Measurements from ENCODE around the gene TM4SF5.

Gene TM4SF5

GRCh38 chr17:4808378-4808767, 36.7 kb downstream of the TM4SF5 start:
- Histone ChIP-seq H2AFZ (ENCODE audit: low read length) (no peak overlapping the region), H3K4me2 (ENCODE audit: low read depth, low read length, poor library complexity, severe bottlenecking) (no peak overlapping the region), H3K36me3 (ENCODE audit: insufficient read depth, low read length) (no peaks in the 10 kb centered on the region), H3K9me2 (replicated peaks; ENCODE audit: low read depth, low read length) (no peaks in the 10 kb centered on the region), H4K20me1 (ENCODE audit: insufficient read depth, low read length, poor library complexity, severe bottlenecking) (no peaks in the 10 kb centered on the region), H3F3A (ENCODE audit: low read depth) (no peaks in the 10 kb centered on the region), H3K79me2 (ENCODE audit: insufficient read depth, low read length) (no peaks in the 10 kb centered on the region), H3K4me1 (ENCODE audit: insufficient read depth, low read length, poor library complexity, severe bottlenecking) (peaks cover 4% of the 10 kb centered on the region), H3K9me3 (ENCODE audit: insufficient read depth, low read depth, low read length) (no peaks in the 10 kb centered on the region), H3K4me3 (ENCODE audit: low read length, poor library complexity, severe bottlenecking) (no peak overlapping the region), H3K9ac (ENCODE audit: low read depth, low read length, poor library complexity, severe bottlenecking) (no peak overlapping the region), H3K27me3 (ENCODE audit: insufficient read depth, low read length, poor library complexity, severe bottlenecking) (peaks cover 17% of the 10 kb centered on the region)
- TF ChIP-seq EZH2phosphoT487 (IDR thresholded peaks at IDR 0.05; ENCODE audit: borderline replicate concordance) (no peak), CTCF (conservative IDR thresholded peaks at IDR 0.05; ENCODE audit: low read length) (no peak)

- Histone ChIP-seq H3K27me3 (ENCODE audit: insufficient read depth, low read length, poor library complexity, severe bottlenecking) (peaks cover 17% of the 10 kb centered on the region), H2AFZ (ENCODE audit: low read length) (no peak overlapping the region), H3K4me1 (ENCODE audit: insufficient read depth, low read length, poor library complexity, severe bottlenecking) (peaks cover 4% of the 10 kb centered on the region), H3K4me3 (ENCODE audit: low read length, poor library complexity, severe bottlenecking) (no peak overlapping the region), H3K9me3 (ENCODE audit: insufficient read depth, low read depth, low read length) (no peaks in the 10 kb centered on the region), H3K9me2 (replicated peaks; ENCODE audit: low read depth, low read length) (no peaks in the 10 kb centered on the region), H4K20me1 (ENCODE audit: insufficient read depth, low read length, poor library complexity, severe bottlenecking) (no peaks in the 10 kb centered on the region), H3K4me2 (ENCODE audit: low read depth, low read length, poor library complexity, severe bottlenecking) (no peak overlapping the region), H3K79me2 (ENCODE audit: insufficient read depth, low read length) (no peaks in the 10 kb centered on the region), H3F3A (ENCODE audit: low read depth) (no peaks in the 10 kb centered on the region), H3K9ac (ENCODE audit: low read depth, low read length, poor library complexity, severe bottlenecking) (no peak overlapping the region), H3K36me3 (ENCODE audit: insufficient read depth, low read length) (no peaks in the 10 kb centered on the region)
- TF ChIP-seq CTCF (conservative IDR thresholded peaks at IDR 0.05; ENCODE audit: low read length) (no peak), EZH2phosphoT487 (IDR thresholded peaks at IDR 0.05; ENCODE audit: borderline replicate concordance) (no peak)
Measured at GRCh38 chr17:4810696-4811290, 39.1 kb downstream of the TM4SF5 start.

GRCh38 chr17:4811471-4811870, 39.8 kb downstream of the TM4SF5 start:
- Histone ChIP-seq H3K9me2 (replicated peaks; ENCODE audit: low read depth, low read length) (no peaks in the 10 kb centered on the region), H3K4me3 (ENCODE audit: low read length, poor library complexity, severe bottlenecking) (no peak overlapping the region), H2AFZ (ENCODE audit: low read length) (no peak overlapping the region), H3K27me3 (ENCODE audit: insufficient read depth, low read length, poor library complexity, severe bottlenecking) (peaks cover 11% of the 10 kb centered on the region), H3K4me1 (ENCODE audit: insufficient read depth, low read length, poor library complexity, severe bottlenecking) (peaks cover 4% of the 10 kb centered on the region), H3F3A (ENCODE audit: low read depth) (no peaks in the 10 kb centered on the region), H3K9me3 (ENCODE audit: insufficient read depth, low read depth, low read length) (no peaks in the 10 kb centered on the region), H4K20me1 (ENCODE audit: insufficient read depth, low read length, poor library complexity, severe bottlenecking) (no peaks in the 10 kb centered on the region), H3K36me3 (ENCODE audit: insufficient read depth, low read length) (no peaks in the 10 kb centered on the region), H3K79me2 (ENCODE audit: insufficient read depth, low read length) (no peaks in the 10 kb centered on the region), H3K9ac (ENCODE audit: low read depth, low read length, poor library complexity, severe bottlenecking) (no peak overlapping the region), H3K4me2 (ENCODE audit: low read depth, low read length, poor library complexity, severe bottlenecking) (no peak overlapping the region)
- TF ChIP-seq CTCF (conservative IDR thresholded peaks at IDR 0.05; ENCODE audit: low read length) (no peak), EZH2phosphoT487 (IDR thresholded peaks at IDR 0.05; ENCODE audit: borderline replicate concordance) (no peak)
